ENCODE measurements around the gene CCL17. TPM values are rescaled to one million over a fixed set of nuclear protein-coding genes. Genes with fewer than 3 reads are reported as not detected.

Gene CCL17
- polyA plus RNA-seq, 4 donors = 0.25 TPM; not detected in 3

Other genes starting within 250 kb of the CCL17 start
- gene PSME3IP1, start 218.7 kb upstream of the CCL17 start, polyA plus RNA-seq (ENCODE audit: insufficient read length in 4 of 4) = 100 to 1,000 TPM in 3 of 4 donors, 10 to 100 TPM in 1; 81.7 to 137 (median 121) TPM
- 10 to 100 TPM; 39.7 to 47.8 (median 43.6) TPM for gene RSPRY1, start 218.4 kb upstream of the CCL17 start, polyA plus RNA-seq (ENCODE audit: insufficient read length in 4 of 4)
- gene ARL2BP, start 159.5 kb upstream of the CCL17 start, polyA plus RNA-seq (ENCODE audit: insufficient read length in 4 of 4) = 10 to 100 TPM; 70.0 to 82.8 (median 77.5) TPM
- 10 to 100 TPM; 18.6 to 33.5 (median 21.6) TPM for gene PLLP, start 120.1 kb upstream of the CCL17 start, polyA plus RNA-seq (ENCODE audit: insufficient read length in 4 of 4)
- gene CCL22, start 46.0 kb upstream of the CCL17 start, polyA plus RNA-seq (ENCODE audit: insufficient read length in 4 of 4) = under 1 TPM; 0.04 to 0.19 (median 0.13) TPM
- 10 to 100 TPM; 24.6 to 48.4 (median 31.7) TPM for gene CX3CL1, start 32.3 kb upstream of the CCL17 start, polyA plus RNA-seq (ENCODE audit: insufficient read length in 4 of 4)
- gene CIAPIN1, start 42.6 kb downstream of the CCL17 start, polyA plus RNA-seq (ENCODE audit: insufficient read length in 4 of 4) = 10 to 100 TPM; 92.4 to 96.9 (median 93.4) TPM
- 100 to 1,000 TPM in 2 of 4 donors, 10 to 100 TPM in 2; 96.9 to 115 (median 102) TPM for gene COQ9, start 42.7 kb downstream of the CCL17 start, polyA plus RNA-seq (ENCODE audit: insufficient read length in 4 of 4)
- 10 to 100 TPM; 85.0 to 88.9 (median 86.3) TPM for gene POLR2C, start 57.9 kb downstream of the CCL17 start, polyA plus RNA-seq (ENCODE audit: insufficient read length in 4 of 4)
- gene DOK4, start 81.7 kb downstream of the CCL17 start, polyA plus RNA-seq (ENCODE audit: insufficient read length in 4 of 4) = 10 to 100 TPM; 31.7 to 40.0 (median 35.5) TPM
- 10 to 100 TPM; 14.9 to 25.6 (median 18.6) TPM for gene CCDC102A, start 131.8 kb downstream of the CCL17 start, polyA plus RNA-seq (ENCODE audit: insufficient read length in 4 of 4)
- 1 to 10 TPM; 1.1 to 2.0 (median 1.2) TPM for gene ADGRG5, start 137.9 kb downstream of the CCL17 start, polyA plus RNA-seq (ENCODE audit: insufficient read length in 4 of 4)
- gene ADGRG1, start 223.9 kb downstream of the CCL17 start, polyA plus RNA-seq (ENCODE audit: insufficient read length in 4 of 4) = 10 to 100 TPM; 70.6 to 91.4 (median 84.6) TPM